CD8-positive, alpha-beta memory T cell (primary cell): Measurements from ENCODE around the gene DBP. TPM values are rescaled to one million over a fixed set of nuclear protein-coding genes. Genes with fewer than 3 reads are reported as not detected.

Experiments used
- CTCF ChIA-PET: fragments of 350-600 bp; sonication (Branson Sonifier 250); formaldehyde crosslinking; loops from one replicate; lab custom pipeline; 2021; ENCODE audit warnings: antibody characterized with exemption; lab: Charles Lee
- POLR2A ChIA-PET: fragments of 350-600 bp; sonication (Branson Sonifier 250); formaldehyde crosslinking; loops from one replicate; lab custom pipeline; 2021; ENCODE audit warnings: antibody characterized with exemption; lab: Charles Lee
- DNase-seq, 5 donors: peaks; one replicate each; pipeline versions ENCODE4 v3.0.0 to v3.0.0-alpha.2; 2020 to 2022; ENCODE audit warnings: mixed read lengths in 1 of 5
- H3K27ac ChIP-seq: one replicate; pipeline ENCODE4 v1.7.0; 2013; ENCODE audit warnings: low read depth, mild to moderate bottlenecking, low read length, moderate library complexity
- H3K27me3 ChIP-seq: 2 replicates; pipeline ENCODE4 v1.7.0; 2013; ENCODE audit warnings: low read length, mild to moderate bottlenecking; ENCODE audit not compliant: insufficient read depth, poor library complexity, severe bottlenecking
- H3K36me3 ChIP-seq: 2 replicates; pipeline ENCODE4 v1.7.0; 2013; ENCODE audit warnings: mild to moderate bottlenecking, low read length, moderate library complexity; ENCODE audit not compliant: insufficient read depth
- H3K4me1 ChIP-seq: 2 replicates; pipeline ENCODE4 v1.7.0; 2013; ENCODE audit warnings: mild to moderate bottlenecking, low read length, moderate library complexity; ENCODE audit not compliant: insufficient read depth
- H3K4me3 ChIP-seq: 2 replicates; pipeline ENCODE4 v1.7.0; 2013; ENCODE audit warnings: mild to moderate bottlenecking, low read length
- H3K9me3 ChIP-seq: 2 replicates; pipeline ENCODE4 v1.7.0; 2013; ENCODE audit warnings: mild to moderate bottlenecking, low read length
- H3K27ac Mint-ChIP-seq, 8 donors: one replicate each; pipeline ENCODE4 v1.8.0; 2020 to 2021; ENCODE audit warnings: mixed read lengths in 8 of 8, mild to moderate bottlenecking in 6 of 8, inconsistent platforms in 3 of 8, moderate library complexity in 3 of 8
- H3K27me3 Mint-ChIP-seq, 2 donors: one replicate each; pipeline ENCODE4 v1.8.0; 2020 to 2021; ENCODE audit warnings: mixed read lengths in 2 of 2, mild to moderate bottlenecking in 1 of 2, moderate library complexity in 1 of 2
- H3K36me3 Mint-ChIP-seq, 3 donors: one replicate each; pipeline ENCODE4 v1.8.0; 2020 to 2021; ENCODE audit warnings: mixed read lengths in 3 of 3, inconsistent platforms in 1 of 3, mild to moderate bottlenecking in 1 of 3
- H3K4me1 Mint-ChIP-seq, 3 donors: one replicate each; pipeline ENCODE4 v1.8.0; 2020 to 2021; ENCODE audit warnings: mixed read lengths in 3 of 3, inconsistent platforms in 1 of 3, mild to moderate bottlenecking in 1 of 3
- H3K4me3 Mint-ChIP-seq, 7 donors: one replicate each; pipeline ENCODE4 v1.8.0; 2020 to 2021; ENCODE audit warnings: mixed read lengths in 7 of 7, mild to moderate bottlenecking in 6 of 7, moderate library complexity in 4 of 7, inconsistent platforms in 2 of 7
- H3K9me3 Mint-ChIP-seq, 5 donors: one replicate each; pipeline ENCODE4 v1.8.0; 2020 to 2022; ENCODE audit warnings: mixed read lengths in 5 of 5, mild to moderate bottlenecking in 3 of 5, moderate library complexity in 2 of 5, inconsistent platforms in 1 of 5
- polyA plus RNA-seq: library from polyadenylated mRNA; unstranded; fragments of 300-500 nt; fragmentation: Illumina TruSeq; gene quantifications from one replicate; pipeline ENCODE4 v1.2.3, GENCODE V29; 2021
- total RNA-seq, 2 experiments: library from RNA; stranded (reverse); gene quantifications; one replicate each; pipeline ENCODE4 v1.2.3, GENCODE V29; 2021

The DBP gene
- total and polyA plus RNA-seq, 3 experiments from 2014 or later = 10.9 to 84.1 (median 12.1) TPM

DNA sequence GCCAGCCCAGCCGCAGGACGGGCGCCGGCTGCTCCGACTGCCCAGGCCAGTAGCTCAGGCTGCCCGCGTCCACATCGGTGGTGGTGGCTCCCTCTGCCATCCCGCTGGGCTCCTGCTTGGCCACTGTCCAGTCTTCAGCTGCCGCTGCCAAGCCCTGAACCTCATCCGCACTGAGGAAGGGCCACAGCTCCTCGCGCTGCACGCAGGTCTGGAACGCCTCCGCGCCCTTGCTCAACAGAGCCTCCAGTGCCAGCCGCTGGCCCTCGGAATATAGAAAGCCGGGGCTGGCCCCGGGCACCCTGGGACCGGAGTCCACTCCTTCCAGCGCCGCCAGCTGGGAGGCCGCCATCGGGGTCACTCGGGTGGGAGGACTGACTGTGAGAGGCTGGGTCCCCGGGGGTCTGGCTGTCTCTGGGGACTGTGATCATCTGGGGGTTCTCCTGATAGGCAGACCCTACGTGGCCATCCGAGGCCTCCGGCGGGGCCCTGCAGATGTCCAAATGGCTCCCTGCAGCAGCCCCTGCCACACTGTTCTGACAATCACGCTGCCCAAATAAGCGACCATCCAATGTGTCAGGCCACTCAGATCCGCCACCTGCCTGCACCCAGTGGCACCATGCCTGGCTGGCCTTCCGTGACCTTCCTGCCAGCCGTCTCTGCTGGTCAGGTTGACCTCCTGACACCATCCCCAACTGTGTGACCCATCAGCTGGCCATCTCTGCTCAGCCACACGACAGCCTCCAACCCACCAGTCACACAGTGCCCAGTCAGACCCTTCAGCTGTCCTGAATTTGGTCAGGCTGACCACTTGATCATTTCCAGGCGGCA, 23.9 kb downstream of the DBP start:
- ChIA-PET POLR2A (no interaction called here), CTCF (interaction anchor here (1.2 kb wide), 1 partner anchor 28 kb away, joined by 3 read pairs; no protein-coding TSS in a partner anchor)
- no peak overlapping the region for H3K27ac ChIP-seq
- H3K4me1 ChIP-seq = peaks cover 28% of the 10 kb centered on the region
- no peaks in the 10 kb centered on the region for H3K9me3 ChIP-seq
- Mint-ChIP-seq H3K9me3 (no peaks in the 10 kb centered on the region), H3K27ac (peak overlapping the region in 2 of 8 donors; percentile 51 to 63), H3K4me3 (no peak overlapping the region), H3K4me1 (peaks cover 25 to 36% (median 28%) of the 10 kb centered on the region in 3 donors), H3K27me3 (no peaks in the 10 kb centered on the region), H3K36me3 (peaks cover 0 to 37% (median 6%) of the 10 kb centered on the region in 3 donors)
- H3K4me3 ChIP-seq = no peak overlapping the region
- H3K36me3 ChIP-seq = peaks cover 24% of the 10 kb centered on the region
- no peaks in the 10 kb centered on the region for H3K27me3 ChIP-seq
- DNase-seq = no peak

DNA sequence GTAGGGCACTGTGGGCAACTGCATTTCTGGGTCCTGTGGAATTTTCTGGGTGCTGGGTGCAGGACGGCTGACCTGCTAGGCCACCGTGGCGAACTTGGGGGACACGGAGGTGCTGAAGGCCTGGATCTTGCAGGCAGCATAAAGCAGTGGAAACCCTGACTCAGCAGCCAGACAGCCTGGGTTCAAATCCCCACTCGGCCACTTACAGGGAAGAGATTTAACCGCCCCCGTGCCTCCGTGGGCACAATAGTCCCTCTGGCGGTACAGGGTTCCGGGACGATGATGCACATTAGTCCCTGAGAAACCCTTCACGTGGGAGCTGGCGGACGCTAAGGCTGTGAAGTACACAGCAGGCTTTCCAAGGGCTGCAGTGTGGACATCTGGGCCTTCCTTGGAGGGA, 25.3 kb downstream of the DBP start:
- Mint-ChIP-seq H3K27ac (peak overlapping the region in 1 of 8 donors; percentile 51), H3K4me3 (peak overlapping the region in 1 of 7 donors; percentile 65), H3K9me3 (no peaks in the 10 kb centered on the region), H3K4me1 (peaks cover 11 to 23% (median 14%) of the 10 kb centered on the region in 3 donors), H3K36me3 (peaks cover 0 to 26% (median 6%) of the 10 kb centered on the region in 3 donors), H3K27me3 (no peaks in the 10 kb centered on the region)
- Histone ChIP-seq H3K9me3 (no peaks in the 10 kb centered on the region), H3K4me1 (peaks cover 15% of the 10 kb centered on the region), H3K27ac (no peak overlapping the region), H3K27me3 (no peaks in the 10 kb centered on the region), H3K4me3 (no peak overlapping the region), H3K36me3 (peaks cover 17% of the 10 kb centered on the region)
- ChIA-PET POLR2A (interaction anchor here (1.0 kb wide), 1 partner anchor 16 kb away, joined by 5 read pairs; no protein-coding TSS in a partner anchor), CTCF (no interaction called here)
- no peak for DNase-seq

DNA sequence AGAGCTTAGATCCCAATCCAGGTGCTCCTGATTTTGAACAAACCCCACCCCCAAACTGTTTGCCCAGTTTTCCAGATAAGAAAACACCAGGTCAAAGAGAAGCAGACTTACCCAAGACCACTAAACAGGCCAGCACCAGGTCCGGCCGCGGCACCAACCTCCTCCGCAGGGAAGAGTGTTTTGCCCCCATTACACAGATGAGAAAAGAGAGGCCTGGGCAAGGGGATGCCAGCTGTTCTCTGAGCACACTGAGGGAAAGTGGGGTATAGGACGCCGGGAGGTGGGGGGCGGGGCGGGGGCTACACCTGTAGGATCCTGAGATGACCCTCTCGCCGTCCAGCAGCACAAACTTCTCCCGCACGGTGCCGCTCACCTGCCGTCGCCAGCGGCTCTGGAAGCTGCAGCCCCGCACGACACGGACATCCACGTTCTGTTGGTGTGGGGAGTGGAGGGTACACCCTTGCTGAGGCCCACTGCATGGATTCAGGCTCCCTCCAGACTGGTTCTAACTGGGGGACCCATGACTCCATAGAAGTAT, 27.5 kb downstream of the DBP start:
- Mint-ChIP-seq H3K36me3 (peaks cover 0 to 6% (median 2%) of the 10 kb centered on the region in 3 donors), H3K27ac (no peak overlapping the region), H3K4me3 (no peak overlapping the region), H3K9me3 (no peaks in the 10 kb centered on the region), H3K4me1 (peaks cover 4 to 6% (median 5%) of the 10 kb centered on the region in 3 donors), H3K27me3 (no peaks in the 10 kb centered on the region)
- ChIA-PET POLR2A (interaction anchor here (0.6 kb wide), 2 partner anchors 12 to 107 kb away, joined by 3 to 8 read pairs; no protein-coding TSS in a partner anchor), CTCF (interaction anchor here (0.6 to 3.4 kb wide), 10 partner anchors 9 to 273 kb away, joined by 3 to 22 read pairs (median 5); partner anchors contain the start of genes DBP, RPL18 and SPHK2)
- Histone ChIP-seq H3K4me1 (peaks cover 7% of the 10 kb centered on the region), H3K27me3 (no peaks in the 10 kb centered on the region), H3K36me3 (no peaks in the 10 kb centered on the region), H3K4me3 (no peak overlapping the region), H3K9me3 (no peaks in the 10 kb centered on the region), H3K27ac (no peak overlapping the region)
- DNase-seq = no peak

- H3K4me3 ChIP-seq = no peak overlapping the region
- H3K36me3 Mint-ChIP-seq = peaks cover 0 to 2% (median 0%) of the 10 kb centered on the region in 3 donors
- H3K4me1 Mint-ChIP-seq = peaks cover 4 to 6% (median 5%) of the 10 kb centered on the region in 3 donors
- H3K4me1 ChIP-seq = peaks cover 7% of the 10 kb centered on the region
- H3K36me3 ChIP-seq = no peaks in the 10 kb centered on the region
- peak overlapping the region in 5 of 8 donors; percentile 50 to 74 (median 51) for H3K27ac Mint-ChIP-seq
- POLR2A ChIA-PET = interaction anchor here (0.6 to 0.8 kb wide), 3 partner anchors 11 to 103 kb away, joined by 3 to 4 read pairs (median 3); partner anchors contain the start of gene SPHK2
- H3K9me3 Mint-ChIP-seq = no peaks in the 10 kb centered on the region
- no peaks in the 10 kb centered on the region for H3K9me3 ChIP-seq
- no peak overlapping the region for H3K27ac ChIP-seq
- peak in 2 of 5 donors; percentile 36 to 38 for DNase-seq
- H3K27me3 Mint-ChIP-seq = no peaks in the 10 kb centered on the region
- no peaks in the 10 kb centered on the region for H3K27me3 ChIP-seq
- CTCF ChIA-PET = interaction anchor here (0.6 to 3.4 kb wide), 12 partner anchors 9 to 357 kb away, joined by 3 to 22 read pairs (median 5); partner anchors contain the start of genes DBP, RPL18 and SPHK2
- peak overlapping the region in 2 of 7 donors; percentile 44 to 48 for H3K4me3 Mint-ChIP-seq
Measured at GRCh38 chr19:48608798-48609263, 28.3 kb downstream of the DBP start.

DNA sequence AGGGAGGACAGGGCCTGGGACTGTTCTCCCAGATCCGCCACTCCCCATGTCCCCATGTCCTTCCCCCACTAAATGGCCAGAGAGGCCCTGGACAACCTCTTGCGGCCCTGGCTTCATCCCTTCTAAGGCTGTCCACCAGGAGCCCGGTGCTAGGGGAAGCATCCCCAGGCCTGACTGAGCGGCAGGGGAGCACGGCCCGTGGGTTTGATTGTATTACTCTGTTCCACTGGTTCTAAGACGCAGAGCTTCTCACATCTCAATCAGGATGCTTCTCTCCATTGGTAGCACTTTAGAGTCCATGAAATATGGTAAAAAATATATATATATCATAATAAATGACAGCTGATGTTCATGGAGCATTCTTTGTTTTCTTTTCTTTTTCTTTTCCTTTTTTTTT, 29.8 kb downstream of the DBP start:
- no peak overlapping the region for H3K27ac ChIP-seq
- H3K4me1 Mint-ChIP-seq = peaks cover 4 to 6% (median 5%) of the 10 kb centered on the region in 3 donors
- no peaks in the 10 kb centered on the region for H3K9me3 ChIP-seq
- no peaks in the 10 kb centered on the region for H3K36me3 Mint-ChIP-seq
- H3K27me3 Mint-ChIP-seq = no peaks in the 10 kb centered on the region
- no peak overlapping the region for H3K4me3 ChIP-seq
- H3K27me3 ChIP-seq = no peaks in the 10 kb centered on the region
- ChIA-PET POLR2A (no interaction called here), CTCF (interaction anchor here (0.8 to 2.0 kb wide), 4 partner anchors 12 to 30 kb away, joined by 3 to 6 read pairs (median 4); partner anchors contain the start of genes RPL18 and SPHK2)
- DNase-seq = no peak
- no peak overlapping the region for H3K27ac Mint-ChIP-seq
- H3K4me1 ChIP-seq = peaks cover 7% of the 10 kb centered on the region
- H3K4me3 Mint-ChIP-seq = no peak overlapping the region
- H3K9me3 Mint-ChIP-seq = no peaks in the 10 kb centered on the region
- no peaks in the 10 kb centered on the region for H3K36me3 ChIP-seq

GRCh38 chr19:48606463-48607358, 30.5 kb downstream of the DBP start, which contains the start of gene SPACA4:
TSS of gene SPACA4 (plus strand) at chr19:48606742. CDS start at chr19:48606979, 237 bp downstream.
- no peaks in the 10 kb centered on the region for H3K36me3 Mint-ChIP-seq
- H3K27me3 ChIP-seq = no peaks in the 10 kb centered on the region
- CTCF ChIA-PET = interaction anchor here (0.6 to 1.7 kb wide), 4 partner anchors 12 to 275 kb away, joined by 3 to 4 read pairs (median 4); partner anchors contain the start of genes RPL18 and SPHK2
- no peak for DNase-seq
- no peak within 1 kb of the TSS for H3K27ac Mint-ChIP-seq
- peaks cover 4 to 6% (median 5%) of the 10 kb centered on the region in 3 donors for H3K4me1 Mint-ChIP-seq
- H3K4me3 ChIP-seq = no peak within 1 kb of the TSS
- no peak within 1 kb of the TSS for H3K4me3 Mint-ChIP-seq
- no peaks in the 10 kb centered on the region for H3K9me3 Mint-ChIP-seq
- peaks cover 7% of the 10 kb centered on the region for H3K4me1 ChIP-seq
- no peaks in the 10 kb centered on the region for H3K27me3 Mint-ChIP-seq
- H3K36me3 ChIP-seq = no peaks in the 10 kb centered on the region
- POLR2A ChIA-PET = no interaction called here
- no peak within 1 kb of the TSS for H3K27ac ChIP-seq
- H3K9me3 ChIP-seq = no peaks in the 10 kb centered on the region

DNA sequence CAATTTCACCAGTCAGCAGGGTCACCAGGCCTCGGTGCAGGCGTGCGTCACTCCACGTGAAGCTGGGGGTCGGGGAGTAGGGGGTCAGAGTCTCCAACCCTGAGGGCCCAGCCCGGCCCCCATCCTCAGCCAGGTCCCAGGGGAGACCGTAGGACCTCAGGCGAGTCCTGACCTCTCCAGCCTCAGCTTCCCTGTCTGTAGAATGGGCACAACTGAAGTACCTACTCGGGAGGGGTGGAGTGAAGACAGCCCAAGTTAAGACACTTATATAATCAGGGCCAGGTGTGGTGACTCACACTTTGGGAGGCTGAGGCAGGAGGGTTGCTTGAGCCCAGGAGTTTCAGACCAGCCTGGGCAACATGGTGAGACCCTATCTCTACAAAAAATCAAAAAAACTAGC, 33.3 kb downstream of the DBP start:
- Histone ChIP-seq H3K27me3 (no peaks in the 10 kb centered on the region), H3K4me1 (peaks cover 4% of the 10 kb centered on the region), H3K9me3 (no peaks in the 10 kb centered on the region), H3K36me3 (no peaks in the 10 kb centered on the region), H3K27ac (no peak overlapping the region), H3K4me3 (no peak overlapping the region)
- H3K4me1 Mint-ChIP-seq = peaks cover 3 to 4% (median 3%) of the 10 kb centered on the region in 3 donors
- ChIA-PET POLR2A (no interaction called here), CTCF (no interaction called here)
- DNase-seq = no peak
- no peak overlapping the region for H3K4me3 Mint-ChIP-seq
- no peak overlapping the region for H3K27ac Mint-ChIP-seq
- H3K36me3 Mint-ChIP-seq = no peaks in the 10 kb centered on the region
- H3K27me3 Mint-ChIP-seq = no peaks in the 10 kb centered on the region
- H3K9me3 Mint-ChIP-seq = no peaks in the 10 kb centered on the region
